Activated CD8-positive, alpha-beta memory T cell treated with anti-CD3 and anti-CD28 coated beads, Interleukin-2, amount 50 U/mL, for 48 hours (primary cell): ENCODE results near the gene MAP4K2.

Experiments
- DNase-seq: peaks from one replicate; pipeline ENCODE4 v3.0.0-alpha.2; 2020

MAP4K2 gene

GRCh38 chr11:64790205-64791095 lies 12.6 kb downstream of the MAP4K2 start:
- no peak for DNase-seq

GRCh38 chr11:64789331-64790204 lies 13.4 kb downstream of the MAP4K2 start:
- no peak for DNase-seq

GRCh38 chr11:64788321-64789215 lies 14.4 kb downstream of the MAP4K2 start:
- no peak for DNase-seq

GRCh38 chr11:64787526-64788320 lies 15.3 kb downstream of the MAP4K2 start:
- peak; percentile 77 for DNase-seq

GRCh38 chr11:64786308-64786707 lies 16.7 kb downstream of the MAP4K2 start:
- no peak for DNase-seq

GRCh38 chr11:64784813-64785581 lies 18.0 kb downstream of the MAP4K2 start:
- DNase-seq = no peak

- DNase-seq = peak; percentile 98
These were observed 24.3 kb downstream of the MAP4K2 start, which contains the start of gene SF1 for GRCh38 chr11:64778473-64779298. SF1 (minus strand) TSS chr11:64778542; CDS start chr11:64778392, 150 bp downstream.

- no peak for DNase-seq
These were observed 24.9 kb downstream of the MAP4K2 start for GRCh38 chr11:64778223-64778472.

- DNase-seq = peak; percentile 90
These were observed 25.4 kb downstream of the MAP4K2 start for GRCh38 chr11:64777449-64778222.

GRCh38 chr11:64776875-64777274 lies 26.1 kb downstream of the MAP4K2 start:
- DNase-seq = no peak

GRCh38 chr11:64776425-64776824 lies 26.6 kb downstream of the MAP4K2 start:
- no peak for DNase-seq

GRCh38 chr11:64774144-64774543 lies 28.9 kb downstream of the MAP4K2 start:
- no peak for DNase-seq

- DNase-seq = no peak
These were observed 30.6 kb downstream of the MAP4K2 start for GRCh38 chr11:64772303-64773018.

- DNase-seq = no peak
These were observed 31.2 kb downstream of the MAP4K2 start for GRCh38 chr11:64771861-64772260.

- DNase-seq = no peak
These were observed 32.9 kb downstream of the MAP4K2 start for GRCh38 chr11:64770120-64770519.

GRCh38 chr11:64769283-64769682 lies 33.7 kb downstream of the MAP4K2 start:
- DNase-seq = no peak

GRCh38 chr11:64768300-64768694 lies 34.7 kb downstream of the MAP4K2 start:
- DNase-seq = no peak
